CD4-positive, alpha-beta memory T cell (primary cell): ENCODE results near the gene NUP153. TPM values are rescaled to one million over a fixed set of nuclear protein-coding genes. Genes with fewer than 3 reads are reported as not detected.

Experiments used
- CTCF ChIA-PET: fragments of 350-600 bp; sonication (Branson Sonifier 250); formaldehyde crosslinking; loops from one replicate; lab custom pipeline; 2021; ENCODE audit warnings: inconsistent platforms; ENCODE audit not compliant: partially characterized antibody; lab: Charles Lee
- POLR2A ChIA-PET: fragments of 350-600 bp; sonication (Branson Sonifier 250); formaldehyde crosslinking; loops from one replicate; lab custom pipeline; 2021; ENCODE audit not compliant: partially characterized antibody; lab: Charles Lee
- DNase-seq, 5 donors: peaks; one replicate each; pipeline versions ENCODE4 v3.0.0 to v3.0.0-alpha.2; 2020 to 2022; ENCODE audit warnings: mixed read lengths in 1 of 5
- H3K27ac ChIP-seq: one replicate; pipeline ENCODE4 v1.7.0; 2013; ENCODE audit warnings: low read depth, low read length
- H3K27me3 ChIP-seq: 2 replicates; pipeline ENCODE4 v1.7.0; 2013; ENCODE audit warnings: mild to moderate bottlenecking, low read length, moderate library complexity; ENCODE audit not compliant: insufficient read depth
- H3K36me3 ChIP-seq: 2 replicates; pipeline ENCODE4 v1.7.0; 2013; ENCODE audit warnings: mild to moderate bottlenecking, low read length, moderate library complexity; ENCODE audit not compliant: insufficient read depth
- H3K4me1 ChIP-seq: 2 replicates; pipeline ENCODE4 v1.7.0; 2013; ENCODE audit warnings: mild to moderate bottlenecking, low read length, moderate library complexity; ENCODE audit not compliant: insufficient read depth
- H3K4me3 ChIP-seq, 2 donors: one replicate each; pipeline ENCODE4 v1.7.0; 2013; ENCODE audit warnings: low read length in 2 of 2, mild to moderate bottlenecking in 1 of 2
- H3K9me3 ChIP-seq, 2 donors: one replicate each; pipeline ENCODE4 v1.7.0; 2013; ENCODE audit warnings: low read length in 2 of 2, control low read depth in 1 of 2; ENCODE audit not compliant: control insufficient read depth in 1 of 2
- H3K27ac Mint-ChIP-seq, 7 donors: one replicate each; pipeline ENCODE4 v1.8.0; 2020 to 2021; ENCODE audit warnings: mixed read lengths in 7 of 7, mild to moderate bottlenecking in 6 of 7, inconsistent platforms in 3 of 7, moderate library complexity in 3 of 7
- H3K27me3 Mint-ChIP-seq, 2 donors: one replicate each; pipeline ENCODE4 v1.8.0; 2020 to 2021; ENCODE audit warnings: mixed read lengths in 2 of 2
- H3K36me3 Mint-ChIP-seq, 2 donors: one replicate each; pipeline ENCODE4 v1.8.0; 2020 to 2021; ENCODE audit warnings: mixed read lengths in 2 of 2, inconsistent platforms in 1 of 2, mild to moderate bottlenecking in 1 of 2
- H3K4me1 Mint-ChIP-seq, 4 donors: one replicate each; pipeline ENCODE4 v1.8.0; 2020 to 2021; ENCODE audit warnings: mixed read lengths in 4 of 4, mild to moderate bottlenecking in 1 of 4
- H3K4me3 Mint-ChIP-seq, 8 donors: one replicate each; pipeline ENCODE4 v1.8.0; 2020 to 2021; ENCODE audit warnings: mixed read lengths in 8 of 8, mild to moderate bottlenecking in 7 of 8, moderate library complexity in 6 of 8, inconsistent platforms in 3 of 8
- H3K9me3 Mint-ChIP-seq, 8 donors: one replicate each; pipeline ENCODE4 v1.8.0; 2020 to 2021; ENCODE audit warnings: mixed read lengths in 8 of 8, mild to moderate bottlenecking in 5 of 8, inconsistent platforms in 3 of 8, moderate library complexity in 1 of 8
- intact Hi-C: fragments of 100-400 bp; cut with micrococcal nuclease; formaldehyde crosslinking; loops from one replicate; pipeline ENCODE4 v1.15.1; 2023
- polyA plus RNA-seq, 2 donors: library from polyadenylated mRNA; unstranded; fragments of 300-500 nt; fragmentation: Illumina TruSeq; gene quantifications; one replicate each; pipeline ENCODE4 v1.2.3, GENCODE V29; 2021
- total RNA-seq, 2 experiments: library from RNA; stranded (reverse); gene quantifications; one replicate each; pipeline ENCODE4 v1.2.3, GENCODE V29; 2021

NUP153 gene
- total and polyA plus RNA-seq, 4 experiments from 2014 or later = 1.9 to 60.7 (median 32.0) TPM

GRCh38 chr6:17653198-17653882 is 53.4 kb downstream of the NUP153 start:
- Histone ChIP-seq H3K36me3 (peaks cover 4% of the 10 kb centered on the region), H3K27ac (no peak overlapping the region), H3K9me3 (no peaks in the 10 kb centered on the region), H3K4me3 (no peak overlapping the region), H3K4me1 (peaks cover 4% of the 10 kb centered on the region), H3K27me3 (no peaks in the 10 kb centered on the region)
- CTCF ChIA-PET = no interaction called here
- peak overlapping the region in 2 of 7 donors; percentile 43 to 75 for H3K27ac Mint-ChIP-seq
- no peak for DNase-seq
- intact Hi-C loops = no loop called here
- H3K27me3 Mint-ChIP-seq = no peaks in the 10 kb centered on the region
- H3K9me3 Mint-ChIP-seq = no peaks in the 10 kb centered on the region
- no peak overlapping the region for H3K4me3 Mint-ChIP-seq
- H3K4me1 Mint-ChIP-seq = peaks cover 6 to 25% (median 14%) of the 10 kb centered on the region in 4 donors
- peaks cover 49 to 59% of the 10 kb centered on the region in 2 donors for H3K36me3 Mint-ChIP-seq
- POLR2A ChIA-PET = no interaction called here

- intact Hi-C loops = no loop called here
These were observed 55.9 kb downstream of the NUP153 start for GRCh38 chr6:17650656-17651309.

GRCh38 chr6:17648745-17649144 is 58.0 kb downstream of the NUP153 start:
- no peaks in the 10 kb centered on the region for H3K27me3 Mint-ChIP-seq
- H3K4me3 Mint-ChIP-seq = no peak overlapping the region
- peaks cover 49 to 60% of the 10 kb centered on the region in 2 donors for H3K36me3 Mint-ChIP-seq
- Histone ChIP-seq H3K4me3 (no peak overlapping the region), H3K9me3 (no peaks in the 10 kb centered on the region), H3K4me1 (no peaks in the 10 kb centered on the region), H3K27ac (no peak overlapping the region), H3K27me3 (no peaks in the 10 kb centered on the region), H3K36me3 (peaks cover 22% of the 10 kb centered on the region)
- ChIA-PET POLR2A (no interaction called here), CTCF (interaction anchor here (1.2 kb wide), 2 partner anchors 49 to 52 kb away, joined by 3 to 4 read pairs; no protein-coding TSS in a partner anchor)
- H3K27ac Mint-ChIP-seq = peak overlapping the region in 2 of 7 donors; percentile 3 to 25
- DNase-seq = no peak
- H3K9me3 Mint-ChIP-seq = no peaks in the 10 kb centered on the region
- intact Hi-C loops = no loop called here
- H3K4me1 Mint-ChIP-seq = peaks cover 6 to 17% (median 9%) of the 10 kb centered on the region in 4 donors

More at GRCh38 chr6:17650656-17651309, 55.9 kb downstream of the NUP153 start:
- Histone ChIP-seq H3K9me3 (no peaks in the 10 kb centered on the region), H3K27ac (no peak overlapping the region), H3K4me1 (no peaks in the 10 kb centered on the region), H3K36me3 (peaks cover 22% of the 10 kb centered on the region), H3K4me3 (no peak overlapping the region), H3K27me3 (no peaks in the 10 kb centered on the region)
- Mint-ChIP-seq H3K27me3 (no peaks in the 10 kb centered on the region), H3K4me3 (no peak overlapping the region), H3K9me3 (no peaks in the 10 kb centered on the region), H3K36me3 (peaks cover 49 to 59% of the 10 kb centered on the region in 2 donors), H3K4me1 (peaks cover 3 to 18% (median 9%) of the 10 kb centered on the region in 4 donors), H3K27ac (peak overlapping the region in 4 of 7 donors; percentile 32 to 64 (median 40))
- CTCF ChIA-PET = no interaction called here
- POLR2A ChIA-PET = interaction anchor here (1.2 to 1.3 kb wide), 2 partner anchors 51 to 56 kb away, joined by 3 to 4 read pairs; partner anchors contain the start of genes FAM8A1 and NUP153
- DNase-seq = no peak

- Histone ChIP-seq H3K36me3 (peaks cover 21% of the 10 kb centered on the region), H3K4me1 (peaks cover 5% of the 10 kb centered on the region), H3K27me3 (no peaks in the 10 kb centered on the region), H3K4me3 (no peak overlapping the region), H3K9me3 (no peaks in the 10 kb centered on the region), H3K27ac (no peak overlapping the region)
- Mint-ChIP-seq H3K27ac (peak overlapping the region in 4 of 7 donors; percentile 11 to 76 (median 32)), H3K9me3 (no peaks in the 10 kb centered on the region), H3K4me3 (no peak overlapping the region), H3K36me3 (peaks cover 60 to 83% of the 10 kb centered on the region in 2 donors), H3K4me1 (peaks cover 17 to 25% (median 18%) of the 10 kb centered on the region in 4 donors), H3K27me3 (no peaks in the 10 kb centered on the region)
- DNase-seq = no peak
- ChIA-PET POLR2A (no interaction called here), CTCF (interaction anchor here (1.4 kb wide), 2 partner anchors 18 to 40 kb away, joined by 3 read pairs; partner anchors contain the start of gene FAM8A1)
- intact Hi-C loops = no loop called here
These were observed 66.2 kb downstream of the NUP153 start for GRCh38 chr6:17640477-17640917.

GRCh38 chr6:17638212-17638715 is 68.5 kb downstream of the NUP153 start:
- Mint-ChIP-seq H3K36me3 (peaks cover 49 to 77% of the 10 kb centered on the region in 2 donors), H3K4me3 (no peak overlapping the region), H3K27ac (peak overlapping the region in 4 of 7 donors; percentile 10 to 79 (median 48)), H3K4me1 (peaks cover 26 to 43% (median 33%) of the 10 kb centered on the region in 4 donors), H3K27me3 (no peaks in the 10 kb centered on the region), H3K9me3 (no peaks in the 10 kb centered on the region)
- Histone ChIP-seq H3K27ac (no peak overlapping the region), H3K4me1 (peaks cover 22% of the 10 kb centered on the region), H3K9me3 (no peaks in the 10 kb centered on the region), H3K36me3 (peaks cover 20% of the 10 kb centered on the region), H3K4me3 (no peak overlapping the region), H3K27me3 (no peaks in the 10 kb centered on the region)
- ChIA-PET POLR2A (interaction anchor here (0.6 kb wide), 1 partner anchor 38 kb away, joined by 3 read pairs; the partner anchor contains the start of gene FAM8A1), CTCF (interaction anchor here (1.0 to 1.8 kb wide), 2 partner anchors 22 to 36 kb away, joined by 3 read pairs; no protein-coding TSS in a partner anchor)
- no peak for DNase-seq
- intact Hi-C loops = no loop called here

- H3K36me3 Mint-ChIP-seq = peaks cover 47 to 75% of the 10 kb centered on the region in 2 donors
- peaks cover 32% of the 10 kb centered on the region for H3K4me1 ChIP-seq
These were observed 71.2 kb downstream of the NUP153 start for GRCh38 chr6:17635568-17635967.

More at GRCh38 chr6:17635568-17635967, 71.2 kb downstream of the NUP153 start:
- Histone ChIP-seq H3K36me3 (peaks cover 35% of the 10 kb centered on the region), H3K9me3 (no peaks in the 10 kb centered on the region), H3K4me3 (no peak overlapping the region), H3K27ac (no peak overlapping the region), H3K27me3 (no peaks in the 10 kb centered on the region)
- ChIA-PET POLR2A (interaction anchor here (0.9 to 1.7 kb wide), 2 partner anchors 34 to 35 kb away, joined by 3 to 4 read pairs; partner anchors contain the start of gene FAM8A1), CTCF (interaction anchor here (1.6 to 2.7 kb wide), 2 partner anchors 35 to 51 kb away, joined by 5 to 7 read pairs; partner anchors contain the start of gene FAM8A1)
- no peaks in the 10 kb centered on the region for H3K9me3 Mint-ChIP-seq
- peak overlapping the region in 6 of 7 donors; percentile 35 to 91 (median 66) for H3K27ac Mint-ChIP-seq
- DNase-seq = no peak
- H3K4me1 Mint-ChIP-seq = peaks cover 25 to 52% (median 35%) of the 10 kb centered on the region in 4 donors
- H3K27me3 Mint-ChIP-seq = no peaks in the 10 kb centered on the region
- peak overlapping the region in 2 of 8 donors; percentile 61 to 63 for H3K4me3 Mint-ChIP-seq
- intact Hi-C loops = no loop called here
